ENCODE results near the gene IGFN1.
"Not testable (repeated sequence)": the region's sequence is repeated elsewhere in the genome, so short reads cannot be mapped to it uniquely, and the experiment has no call there.

Gene IGFN1

DNA sequence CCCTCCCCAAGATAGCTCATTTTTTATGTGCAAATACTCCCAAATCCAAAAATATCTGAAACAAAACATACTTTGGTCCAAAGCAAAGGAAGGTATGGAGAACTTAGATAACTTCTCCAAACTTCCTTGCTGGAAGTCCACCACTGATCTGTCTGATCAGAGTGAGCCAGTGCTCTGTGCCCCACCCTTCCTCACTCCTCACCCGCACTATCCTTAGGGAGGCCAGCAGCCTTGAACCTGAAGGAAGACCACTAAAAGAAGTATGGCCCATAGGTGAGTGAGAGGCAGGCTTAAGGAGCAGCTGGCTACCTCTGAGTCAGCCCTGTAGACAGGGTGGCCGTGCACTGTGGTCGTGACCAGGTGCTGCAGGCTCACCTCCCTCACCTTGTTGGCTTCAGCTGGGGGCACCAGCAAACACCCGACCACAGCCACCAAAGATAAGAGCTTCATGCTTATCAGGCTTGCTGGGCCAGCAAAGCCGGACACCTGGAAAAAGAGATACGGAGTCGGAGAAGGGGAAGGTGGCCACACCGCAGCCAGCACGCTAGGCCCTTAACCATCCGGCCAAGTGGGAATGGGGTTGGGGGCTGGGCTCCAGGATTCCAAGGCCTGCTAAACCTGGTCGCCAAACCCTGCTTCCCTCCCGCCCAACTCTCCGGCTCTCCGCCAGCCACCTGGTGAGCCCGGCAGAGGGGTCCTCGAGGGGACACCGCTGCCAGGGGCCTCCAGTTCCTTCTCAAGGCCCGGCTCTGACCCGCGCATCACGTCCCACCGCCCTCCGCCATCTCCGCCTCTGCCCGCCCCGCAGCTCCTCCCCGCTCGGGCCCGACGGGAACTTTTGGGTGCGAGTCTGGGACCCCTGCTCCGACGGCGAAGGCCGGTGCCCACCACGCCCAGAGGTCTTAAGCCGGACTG is 36.9 kb upstream of the IGFN1 start:
- DNase-seq (ENCODE audit: low spot score): peak; percentile 90
- in situ Hi-C loops (cut with MboI; ENCODE audit: low sequenced_read_pairs, unreplicated experiment): no loop called here
- TF ChIP-seq, protein P1, sequence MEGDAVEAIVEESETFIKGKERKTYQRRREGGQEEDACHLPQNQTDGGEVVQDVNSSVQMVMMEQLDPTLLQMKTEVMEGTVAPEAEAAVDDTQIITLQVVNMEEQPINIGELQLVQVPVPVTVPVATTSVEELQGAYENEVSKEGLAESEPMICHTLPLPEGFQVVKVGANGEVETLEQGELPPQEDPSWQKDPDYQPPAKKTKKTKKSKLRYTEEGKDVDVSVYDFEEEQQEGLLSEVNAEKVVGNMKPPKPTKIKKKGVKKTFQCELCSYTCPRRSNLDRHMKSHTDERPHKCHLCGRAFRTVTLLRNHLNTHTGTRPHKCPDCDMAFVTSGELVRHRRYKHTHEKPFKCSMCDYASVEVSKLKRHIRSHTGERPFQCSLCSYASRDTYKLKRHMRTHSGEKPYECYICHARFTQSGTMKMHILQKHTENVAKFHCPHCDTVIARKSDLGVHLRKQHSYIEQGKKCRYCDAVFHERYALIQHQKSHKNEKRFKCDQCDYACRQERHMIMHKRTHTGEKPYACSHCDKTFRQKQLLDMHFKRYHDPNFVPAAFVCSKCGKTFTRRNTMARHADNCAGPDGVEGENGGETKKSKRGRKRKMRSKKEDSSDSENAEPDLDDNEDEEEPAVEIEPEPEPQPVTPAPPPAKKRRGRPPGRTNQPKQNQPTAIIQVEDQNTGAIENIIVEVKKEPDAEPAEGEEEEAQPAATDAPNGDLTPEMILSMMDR (IDR thresholded peaks at IDR 0.05; ENCODE audit: borderline replicate concordance, control extremely low read depth, extremely low read depth, insufficient read depth, missing control alignments): no peak

DNA sequence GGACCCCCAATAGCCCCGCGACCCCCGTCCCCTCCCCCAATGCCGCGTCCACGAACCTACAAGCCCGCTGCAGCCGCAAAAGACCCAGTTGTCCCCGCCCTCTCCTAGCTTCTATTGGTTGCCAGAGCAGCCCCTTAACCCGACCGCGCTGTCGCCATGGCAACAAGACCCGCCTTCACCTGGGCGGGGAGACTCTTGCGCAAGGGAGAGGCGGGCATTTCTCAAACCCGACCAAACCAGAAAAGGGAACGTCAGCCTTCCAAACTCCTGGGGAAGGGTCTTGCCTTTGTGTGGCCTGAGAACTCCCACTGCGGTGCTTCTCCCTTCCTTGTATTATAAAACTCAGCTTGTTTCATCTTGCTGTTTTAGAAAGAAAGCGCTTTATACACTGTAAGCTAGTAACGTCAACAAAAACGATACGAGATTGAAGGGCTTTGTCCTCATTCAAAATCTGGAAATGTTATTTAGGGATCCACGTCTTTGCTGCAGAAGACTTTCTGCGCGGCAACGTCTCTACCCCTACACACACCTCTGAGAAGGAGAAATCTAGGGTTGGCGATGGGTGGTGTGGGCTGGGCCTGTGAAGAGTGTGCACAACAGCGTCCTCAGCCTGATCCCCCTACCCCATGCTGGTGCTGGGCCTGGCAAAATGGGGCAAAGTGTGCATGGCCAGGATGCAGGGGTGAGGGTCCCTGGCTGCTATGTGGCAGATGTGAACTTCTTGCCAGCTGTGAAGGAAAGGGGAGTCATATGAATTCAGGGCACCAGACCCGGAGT is 36.0 kb upstream of the IGFN1 start, which contains the start of gene TMEM9:
TSS of gene TMEM9 (minus strand) at position 86 of the 777 bp plus-strand sequence. CDS start 551 bp downstream, outside the sequence.
- in situ Hi-C loops (cut with MboI; ENCODE audit: low sequenced_read_pairs, unreplicated experiment): no loop called here
- peak; percentile 99 for DNase-seq (ENCODE audit: low spot score)
- TF ChIP-seq, protein P1 (IDR thresholded peaks at IDR 0.05; ENCODE audit: borderline replicate concordance, control extremely low read depth, extremely low read depth, insufficient read depth, missing control alignments): no peak

DNA sequence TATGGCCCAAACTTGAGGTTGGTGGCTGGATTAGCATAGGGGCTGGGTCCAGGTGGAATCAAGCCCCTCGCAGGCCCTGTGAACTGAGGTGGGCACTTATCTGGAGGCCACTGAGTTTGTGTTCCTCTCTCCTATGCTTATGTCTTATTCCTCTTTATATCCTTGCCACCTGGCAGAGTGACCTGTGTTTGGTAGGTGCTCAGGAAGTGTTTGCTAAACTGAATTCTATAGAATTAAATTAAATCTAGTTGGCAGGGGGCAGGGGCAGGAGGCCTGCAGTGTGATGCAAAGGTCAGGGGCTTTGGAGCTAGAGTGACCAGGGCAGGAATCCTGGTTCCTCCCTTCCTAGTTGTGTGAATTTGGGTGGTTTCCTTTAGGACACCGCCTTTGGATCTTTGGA is 35.3 kb upstream of the IGFN1 start:
- TF ChIP-seq, protein P1 (IDR thresholded peaks at IDR 0.05; ENCODE audit: borderline replicate concordance, control extremely low read depth, extremely low read depth, insufficient read depth, missing control alignments): no peak
- in situ Hi-C loops (cut with MboI; ENCODE audit: low sequenced_read_pairs, unreplicated experiment): no loop called here
- no peak for DNase-seq (ENCODE audit: low spot score)

DNA sequence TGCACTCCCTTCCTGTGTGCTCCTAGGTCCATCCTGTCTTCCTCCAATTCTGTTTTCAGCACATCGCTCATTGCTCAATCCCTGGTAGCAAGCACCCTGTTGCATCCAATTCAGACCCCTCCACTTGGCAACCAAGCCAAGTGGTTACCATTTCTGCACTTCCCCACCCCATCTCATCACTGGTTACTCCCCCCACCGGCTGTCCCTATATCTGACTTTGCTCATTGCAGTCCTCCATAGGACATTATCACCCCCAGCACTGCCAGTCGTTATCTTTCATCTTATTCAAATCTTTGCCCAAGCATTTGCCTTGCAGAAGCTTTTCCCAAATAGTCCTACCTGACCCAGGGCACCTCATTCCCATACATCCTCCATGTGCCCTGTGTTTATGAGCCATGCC is 34.3 kb upstream of the IGFN1 start:
- in situ Hi-C loops (cut with MboI; ENCODE audit: low sequenced_read_pairs, unreplicated experiment): no loop called here
- TF ChIP-seq, protein P1 (IDR thresholded peaks at IDR 0.05; ENCODE audit: borderline replicate concordance, control extremely low read depth, extremely low read depth, insufficient read depth, missing control alignments): no peak
- no peak for DNase-seq (ENCODE audit: low spot score)

DNA sequence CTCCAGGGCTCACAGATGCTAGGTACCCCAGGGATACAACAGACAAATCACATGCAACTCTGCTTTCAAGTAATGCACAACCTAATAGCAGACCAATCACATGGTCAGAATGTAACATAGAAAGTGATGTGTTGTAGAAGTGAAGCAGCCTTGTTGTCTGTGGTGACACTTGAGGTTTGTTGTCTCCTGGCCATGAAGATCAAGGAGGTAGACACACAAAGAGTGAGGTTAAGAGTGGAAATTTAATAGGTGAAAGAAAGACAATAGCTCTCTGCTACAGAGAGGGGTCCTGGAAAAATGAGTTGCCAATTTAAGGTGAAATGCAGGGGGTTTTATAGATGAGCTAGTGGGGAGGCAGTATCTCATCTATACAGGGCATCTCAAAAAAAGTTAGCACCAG is 33.8 kb upstream of the IGFN1 start:
- TF ChIP-seq, protein P1 (IDR thresholded peaks at IDR 0.05; ENCODE audit: borderline replicate concordance, control extremely low read depth, extremely low read depth, insufficient read depth, missing control alignments): no peak
- in situ Hi-C loops (cut with MboI; ENCODE audit: low sequenced_read_pairs, unreplicated experiment): no loop called here
- no peak for DNase-seq (ENCODE audit: low spot score)

DNA sequence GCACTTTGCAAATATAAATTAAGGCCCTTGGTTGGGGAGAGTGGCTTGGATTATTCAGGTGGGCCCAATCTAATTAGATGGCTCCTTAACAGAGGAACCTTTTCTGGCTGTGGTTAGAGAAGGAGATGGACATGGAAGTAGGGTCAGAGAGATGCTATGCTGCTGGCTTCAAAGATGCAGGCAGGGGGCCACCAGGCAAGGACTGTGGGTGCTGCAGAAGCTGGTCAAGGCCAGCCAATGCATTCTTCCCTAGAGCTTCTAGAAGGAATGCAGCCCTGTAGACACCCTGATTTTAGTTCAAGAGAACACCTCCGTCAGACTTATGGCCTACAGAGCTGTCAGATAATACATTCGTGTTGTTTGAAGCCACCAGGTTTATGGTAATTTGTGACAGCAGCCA is 32.7 kb upstream of the IGFN1 start:
- in situ Hi-C loops (cut with MboI; ENCODE audit: low sequenced_read_pairs, unreplicated experiment): no loop called here
- TF ChIP-seq, protein P1 (IDR thresholded peaks at IDR 0.05; ENCODE audit: borderline replicate concordance, control extremely low read depth, extremely low read depth, insufficient read depth, missing control alignments): no peak
- DNase-seq (ENCODE audit: low spot score): no peak

DNA sequence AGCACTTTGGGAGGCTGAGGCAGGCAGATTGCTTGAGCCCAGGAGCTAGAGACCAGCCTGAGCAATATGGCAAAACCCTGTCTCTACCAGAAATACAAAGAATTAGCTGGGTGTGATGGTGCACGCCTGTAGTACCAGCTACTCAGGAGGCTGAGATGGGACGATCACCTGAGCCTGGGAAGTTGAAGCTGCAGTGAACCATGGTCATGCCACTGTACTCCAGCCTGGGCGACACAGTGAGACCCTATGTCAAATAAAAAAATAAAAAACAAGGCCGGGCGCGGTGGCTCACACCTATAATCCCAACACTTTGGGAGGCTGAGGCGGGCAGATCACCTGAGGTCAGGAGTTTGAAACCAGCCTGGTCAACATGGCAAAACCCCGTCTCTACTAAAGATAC is 27.6 kb upstream of the IGFN1 start:
- in situ Hi-C loops (cut with MboI; ENCODE audit: low sequenced_read_pairs, unreplicated experiment); DNase-seq (ENCODE audit: low spot score): not testable (repeated sequence)
